ENCODE measurements around the gene P4HA1. TPM values are rescaled to one million over a fixed set of nuclear protein-coding genes. Genes with fewer than 3 reads are reported as not detected.

Gene P4HA1
- polyA plus RNA-seq, 4 donors = 67.5 to 101 (median 82.6) TPM

DNA sequence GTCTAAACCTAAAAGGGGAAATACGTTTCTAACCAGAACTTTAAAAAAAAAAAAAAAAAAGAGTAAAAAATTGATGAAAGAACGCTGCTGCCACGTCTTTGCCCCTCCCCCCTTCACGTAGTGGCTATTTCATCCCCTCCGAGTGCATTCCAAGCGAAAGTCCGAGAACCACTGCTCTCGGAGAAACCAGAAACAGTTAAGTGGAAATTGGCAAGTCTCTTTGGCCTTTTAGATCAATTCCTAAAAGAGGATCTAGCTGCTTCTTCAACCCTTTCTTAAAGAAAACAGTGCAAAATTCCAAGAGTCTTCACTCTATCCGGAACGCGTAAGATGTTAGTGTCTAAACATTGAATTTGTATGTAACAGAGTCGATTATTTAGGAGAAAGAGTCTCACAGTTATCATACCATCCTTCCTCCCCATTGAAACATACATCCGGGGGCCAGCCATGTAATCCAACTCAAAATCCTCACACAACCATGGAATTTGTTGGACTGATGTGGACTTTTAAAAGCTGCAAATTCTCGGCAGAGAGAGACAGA lies 1.1 kb downstream of the P4HA1 start:
- DNase-seq (ENCODE audit: low read depth in 4 of 4, low spot score in 2 of 4) = peak in 3 of 4 donors; percentile 65 to 89 (median 67)

DNA sequence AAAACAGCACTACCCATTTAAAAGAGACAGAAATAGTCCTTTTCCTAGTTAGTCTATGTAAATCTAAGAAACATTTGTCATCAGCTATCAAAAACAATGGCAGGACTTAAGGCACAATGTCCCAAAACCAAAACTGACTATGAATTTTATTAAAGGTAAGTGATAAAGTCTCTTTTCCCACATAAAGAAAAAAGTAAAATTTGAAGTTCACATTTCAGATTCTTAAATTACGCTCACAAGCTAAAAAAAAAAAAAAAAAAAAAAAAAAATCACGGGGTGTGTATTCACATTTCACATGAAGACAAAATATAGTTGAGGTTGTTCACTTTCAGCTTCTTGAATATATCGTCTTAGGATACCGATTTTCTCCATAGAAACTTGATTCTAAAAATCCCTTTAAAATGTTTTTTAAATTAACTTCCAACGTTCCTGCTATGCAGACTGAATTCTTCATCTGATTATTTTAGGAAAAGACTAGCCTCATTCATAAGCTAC lies 1.6 kb downstream of the P4HA1 start:
- peak in 1 of 4 donors; percentile 52 for DNase-seq (ENCODE audit: low read depth in 4 of 4, low spot score in 2 of 4)

DNA sequence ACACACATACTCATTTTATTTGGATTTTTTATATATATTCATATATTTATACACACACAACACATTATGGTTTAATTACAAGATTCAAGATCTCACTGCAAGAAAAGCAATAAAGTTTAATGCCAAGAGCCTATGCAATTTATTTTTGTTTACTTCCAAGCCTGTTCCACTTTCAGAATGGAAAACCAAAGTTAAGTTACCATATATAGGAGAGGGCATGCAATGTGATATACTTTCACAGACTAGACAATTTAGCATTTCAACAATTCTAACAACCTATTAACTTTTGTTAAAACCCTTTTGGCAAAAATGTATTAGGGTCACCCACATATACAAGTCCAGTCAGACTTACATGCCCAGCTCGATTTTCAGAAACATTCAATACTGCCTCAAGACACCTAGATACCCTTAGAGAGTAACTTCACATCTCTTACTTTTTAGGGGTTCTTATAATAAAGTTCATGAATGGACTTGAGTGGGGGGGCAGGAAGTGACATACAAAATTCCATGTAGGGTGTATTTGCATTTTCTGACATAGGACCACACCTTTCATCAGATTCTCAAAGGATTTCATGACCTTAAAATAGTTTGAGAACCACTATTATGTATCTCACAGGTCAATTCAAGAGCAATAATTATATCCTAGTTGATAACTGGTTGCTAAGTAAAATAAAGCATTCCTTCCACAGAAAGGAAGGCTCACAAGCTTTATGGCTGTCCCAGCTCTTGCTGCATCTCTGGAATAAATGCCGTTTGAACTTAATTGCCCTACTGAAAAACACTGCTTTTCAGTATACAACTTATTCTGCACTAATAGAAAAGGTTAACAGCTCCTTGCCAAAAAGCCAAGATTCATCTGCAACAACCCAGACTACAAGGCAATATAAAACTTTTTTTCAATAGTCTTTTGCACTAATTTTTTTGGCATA lies 2.5 kb downstream of the P4HA1 start:
- no peak for DNase-seq (ENCODE audit: low read depth in 4 of 4, low spot score in 2 of 4)

DNA sequence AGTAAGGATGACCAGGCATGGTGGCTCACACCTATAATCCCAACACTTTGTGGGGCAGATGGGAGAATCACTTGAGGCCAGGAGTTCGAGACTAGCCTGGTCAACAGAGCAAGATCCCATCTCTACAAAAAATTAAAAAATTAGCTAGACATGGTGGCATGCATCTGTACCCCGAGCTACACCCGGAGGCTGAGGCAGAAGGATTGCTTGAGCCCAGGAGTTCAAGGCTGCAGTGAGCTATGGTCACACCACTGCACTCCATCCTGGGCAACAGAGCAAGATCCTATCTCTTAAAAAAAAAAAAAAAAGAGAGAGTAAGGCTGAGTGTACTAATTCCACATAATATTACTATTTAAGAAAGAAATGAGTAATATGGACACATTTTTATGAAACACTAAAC lies 3.8 kb downstream of the P4HA1 start:
- DNase-seq (ENCODE audit: low read depth in 4 of 4, low spot score in 2 of 4) = no peak

DNA sequence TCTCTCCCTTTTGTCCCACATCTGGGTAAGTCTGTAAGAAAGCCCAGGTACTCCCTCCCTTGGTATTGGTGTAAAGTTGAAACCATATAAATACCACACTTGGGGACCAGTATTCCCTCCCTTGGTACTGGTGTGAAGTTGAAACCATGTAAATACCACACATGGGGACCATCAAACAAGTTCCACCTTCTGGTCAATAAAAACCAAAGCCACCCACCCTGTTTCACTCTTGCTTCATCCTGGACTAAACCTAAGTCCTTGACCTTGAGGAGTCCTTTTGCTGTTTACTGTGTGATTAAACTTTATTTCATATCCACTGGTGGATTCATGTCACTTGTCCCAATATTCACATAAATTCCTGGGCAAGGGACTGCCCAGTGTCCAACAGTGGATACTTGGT lies 8.4 kb downstream of the P4HA1 start:
- DNase-seq (ENCODE audit: low read depth in 4 of 4, low spot score in 2 of 4) = no peak

DNA sequence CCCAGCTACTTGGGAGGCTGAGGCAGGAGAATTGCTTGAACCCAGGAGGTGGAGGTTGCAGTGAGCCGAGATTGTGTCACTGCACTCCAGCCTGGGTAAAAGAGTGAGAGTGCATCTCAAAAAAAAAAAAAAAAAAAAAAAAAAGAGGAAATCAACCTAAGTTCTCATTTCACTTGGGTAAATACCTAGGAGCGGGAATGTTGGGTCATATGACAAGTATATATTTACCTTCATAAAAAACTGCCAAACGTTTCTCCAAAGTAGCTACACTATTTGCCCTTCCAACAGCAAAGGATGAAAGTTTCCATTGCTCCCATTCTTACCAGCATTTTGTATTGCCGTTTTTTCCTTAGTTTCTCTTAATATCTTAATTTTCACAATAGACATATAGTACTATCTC lies 9.8 kb downstream of the P4HA1 start:
- DNase-seq (ENCODE audit: low read depth in 4 of 4, low spot score in 2 of 4) = no peak

DNA sequence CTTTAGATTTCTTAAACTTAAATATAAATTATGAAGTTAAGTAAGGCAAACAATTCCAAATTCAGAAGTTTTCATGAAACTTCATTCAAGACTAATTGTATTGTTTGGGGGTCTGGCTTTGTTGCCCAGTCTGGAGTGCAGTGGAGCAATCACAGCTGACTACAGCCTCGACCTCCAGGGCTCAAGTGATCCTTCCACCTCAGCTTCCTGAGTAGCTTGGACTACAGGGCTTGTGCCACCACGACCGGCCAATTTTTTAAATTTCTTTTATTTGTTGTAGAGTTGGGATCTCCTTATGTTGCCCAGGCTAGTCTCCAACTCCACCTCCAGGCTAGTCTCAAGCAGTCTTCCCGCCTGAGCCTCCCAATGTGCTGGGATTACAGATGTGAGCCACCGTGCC lies 12.5 kb downstream of the P4HA1 start:
- no peak for DNase-seq (ENCODE audit: low read depth in 4 of 4, low spot score in 2 of 4)

DNA sequence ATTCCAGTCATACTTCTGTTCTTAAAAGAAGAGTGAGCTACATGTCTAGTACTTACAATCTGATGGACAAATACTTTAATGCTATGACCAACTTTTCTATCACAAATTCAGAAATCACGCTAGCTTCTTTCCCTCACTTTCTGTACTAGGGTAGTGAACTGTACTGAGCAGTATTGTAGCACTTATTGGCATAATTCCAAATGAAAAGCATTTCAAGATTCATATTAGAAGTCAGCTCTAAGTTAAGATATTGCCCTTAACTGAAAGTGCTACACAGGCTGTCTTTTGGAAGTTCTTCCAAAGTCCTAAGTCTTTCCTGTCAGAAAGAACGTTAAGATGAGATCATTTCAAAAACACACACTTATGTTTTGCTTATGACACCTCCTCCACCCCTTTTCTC lies 13.4 kb downstream of the P4HA1 start:
- no peak for DNase-seq (ENCODE audit: low read depth in 4 of 4, low spot score in 2 of 4)

DNA sequence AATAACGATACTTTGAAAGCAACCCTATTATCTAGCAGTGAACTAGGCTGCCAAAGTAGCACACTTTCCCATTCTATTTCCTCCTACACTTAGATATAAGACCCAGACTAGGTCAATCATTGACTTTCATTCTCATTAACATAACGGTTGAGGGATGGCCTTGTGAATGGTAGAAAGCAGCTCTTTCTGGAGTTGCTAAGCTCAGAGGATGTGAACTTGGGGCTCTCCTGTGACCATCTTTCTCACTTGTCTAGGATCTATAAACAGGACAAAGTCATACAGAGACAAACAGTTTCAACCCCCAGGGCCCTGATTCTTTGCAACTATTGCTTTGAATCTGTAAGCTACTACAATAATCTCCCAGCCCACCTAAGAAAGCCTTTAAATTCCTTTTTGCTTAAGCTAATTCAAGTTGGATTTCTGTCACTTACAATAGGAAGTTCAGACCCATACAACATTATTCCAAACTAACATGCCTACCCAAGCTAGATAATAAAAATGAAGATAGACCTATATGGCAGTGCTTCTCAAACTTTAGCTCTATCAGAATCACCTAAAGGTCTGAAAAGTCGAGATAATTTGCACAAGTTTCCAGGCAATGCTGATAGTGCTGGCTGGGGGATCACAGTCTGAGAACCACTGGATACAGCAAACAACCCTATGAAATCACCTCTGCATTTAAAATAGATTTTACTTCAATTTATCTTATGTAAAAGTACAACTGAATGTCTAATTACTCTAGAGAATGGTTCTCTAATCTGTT lies 16.7 kb downstream of the P4HA1 start:
- no peak for DNase-seq (ENCODE audit: low read depth in 4 of 4, low spot score in 2 of 4)

DNA sequence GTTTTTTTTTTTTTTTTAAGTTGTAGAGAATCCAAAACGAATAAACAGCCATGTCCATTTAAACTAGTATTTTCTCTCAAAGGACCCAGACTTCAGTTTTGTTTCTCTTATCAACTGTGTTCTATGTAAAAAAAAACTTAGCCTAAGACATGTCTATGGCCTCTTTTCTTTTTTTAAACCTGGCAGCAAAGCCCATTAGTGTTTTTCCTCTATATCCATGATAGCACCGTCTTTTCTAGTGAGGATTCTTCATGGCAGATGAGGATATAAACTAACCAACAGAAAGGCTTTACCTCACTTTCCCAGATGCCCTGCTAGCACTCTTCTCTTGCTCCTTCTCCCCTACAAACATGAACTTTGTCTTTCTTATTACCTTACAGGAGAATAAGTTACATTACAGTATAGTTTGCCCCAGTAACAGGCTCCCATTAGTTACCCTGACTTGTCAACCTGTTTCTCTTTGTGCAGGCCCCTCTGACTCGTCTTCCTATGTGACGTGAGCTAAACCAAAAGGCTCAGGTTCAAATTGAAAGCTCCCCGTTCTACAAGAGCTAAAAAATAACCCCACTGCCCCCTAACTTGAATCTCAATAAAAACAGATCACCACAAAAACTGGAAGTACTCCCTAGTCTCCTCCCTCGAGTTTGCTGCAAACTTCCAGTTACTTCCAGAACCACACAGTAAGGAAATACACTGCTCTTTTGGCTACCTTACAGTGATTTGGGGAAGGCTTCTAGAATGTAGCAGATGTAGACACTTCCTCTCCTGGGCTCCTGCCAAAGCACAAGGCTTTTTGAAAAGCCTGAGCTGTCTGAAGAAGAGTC lies 20.1 kb downstream of the P4HA1 start:
- DNase-seq (ENCODE audit: low read depth in 4 of 4, low spot score in 2 of 4) = no peak

DNA sequence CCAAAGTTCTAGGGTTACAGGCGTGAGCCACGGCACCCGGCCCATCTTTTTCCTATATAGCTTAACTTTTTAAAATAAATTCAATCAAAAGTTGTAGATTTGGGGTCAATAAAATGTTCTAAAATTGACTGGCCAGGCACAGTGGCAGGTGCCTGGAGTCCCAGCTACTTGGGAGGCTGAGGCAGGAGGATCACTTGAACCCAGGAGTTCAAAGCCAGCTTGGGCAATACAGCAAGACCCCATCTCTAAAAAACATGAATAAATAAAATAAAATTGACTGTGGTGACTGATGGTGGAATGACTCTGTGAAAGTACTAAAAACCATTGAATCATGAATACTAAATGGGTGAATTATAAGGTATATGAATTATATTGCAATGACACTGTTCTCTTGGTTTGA lies 20.8 kb downstream of the P4HA1 start:
- no peak for DNase-seq (ENCODE audit: low read depth in 4 of 4, low spot score in 2 of 4)

DNA sequence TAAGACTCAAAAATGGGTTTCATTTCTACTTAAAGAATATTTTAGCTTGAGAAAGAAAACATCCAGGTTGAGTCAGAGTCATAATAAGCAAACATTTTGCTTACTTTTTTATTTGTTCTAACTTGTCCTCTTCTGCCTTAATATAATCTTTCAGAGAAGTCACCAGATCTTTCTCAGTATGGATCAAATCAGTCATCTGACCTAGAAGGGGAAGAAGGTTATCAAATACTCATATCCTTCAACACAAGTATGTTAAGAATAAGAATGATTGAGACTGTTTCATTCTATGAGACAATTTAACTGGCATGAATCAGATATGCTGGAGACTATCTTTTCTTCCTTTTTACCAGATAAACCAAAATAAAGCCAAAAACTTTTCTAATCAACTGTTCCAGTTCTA lies 23.0 kb downstream of the P4HA1 start:
- DNase-seq (ENCODE audit: low read depth in 4 of 4, low spot score in 2 of 4) = no peak

DNA sequence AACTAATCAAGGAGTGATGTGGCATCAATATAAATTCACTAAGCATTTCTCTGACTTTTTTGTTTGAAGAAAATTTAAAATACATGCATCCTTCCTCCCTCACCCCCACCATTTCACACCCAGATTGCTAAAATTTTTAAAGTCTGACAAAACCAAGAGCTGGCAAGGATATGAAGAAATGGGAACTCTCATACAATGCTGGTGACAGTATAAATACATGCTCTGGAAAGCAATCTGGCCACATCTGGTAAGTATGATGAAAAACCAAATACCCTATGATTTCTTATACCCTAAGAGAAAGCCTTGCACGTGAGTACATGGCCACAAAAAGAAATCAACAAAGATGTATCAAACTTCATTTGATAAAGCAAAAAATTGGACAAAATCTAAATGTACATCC lies 31.2 kb downstream of the P4HA1 start:
- no peak for DNase-seq (ENCODE audit: low read depth in 4 of 4, low spot score in 2 of 4)

DNA sequence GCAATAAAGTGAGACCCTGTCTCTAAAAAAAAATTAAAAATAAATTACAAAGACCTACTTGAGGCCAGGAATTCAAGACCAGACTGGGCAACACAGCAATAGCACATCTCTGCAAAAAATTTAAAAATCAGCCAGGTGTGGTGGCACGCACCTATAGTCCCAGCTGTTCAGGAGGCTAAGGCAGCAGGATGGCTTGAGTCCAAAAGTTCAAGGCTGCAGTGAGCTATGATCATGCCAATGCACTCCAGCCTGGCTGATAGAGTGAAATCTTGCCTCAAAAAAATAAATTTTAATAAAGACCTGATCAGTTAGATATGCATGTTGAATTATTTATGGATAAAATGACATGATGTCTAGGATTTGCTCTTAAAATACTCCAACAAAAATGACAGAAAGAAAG lies 34.9 kb downstream of the P4HA1 start:
- DNase-seq (ENCODE audit: low read depth in 4 of 4, low spot score in 2 of 4) = no peak

DNA sequence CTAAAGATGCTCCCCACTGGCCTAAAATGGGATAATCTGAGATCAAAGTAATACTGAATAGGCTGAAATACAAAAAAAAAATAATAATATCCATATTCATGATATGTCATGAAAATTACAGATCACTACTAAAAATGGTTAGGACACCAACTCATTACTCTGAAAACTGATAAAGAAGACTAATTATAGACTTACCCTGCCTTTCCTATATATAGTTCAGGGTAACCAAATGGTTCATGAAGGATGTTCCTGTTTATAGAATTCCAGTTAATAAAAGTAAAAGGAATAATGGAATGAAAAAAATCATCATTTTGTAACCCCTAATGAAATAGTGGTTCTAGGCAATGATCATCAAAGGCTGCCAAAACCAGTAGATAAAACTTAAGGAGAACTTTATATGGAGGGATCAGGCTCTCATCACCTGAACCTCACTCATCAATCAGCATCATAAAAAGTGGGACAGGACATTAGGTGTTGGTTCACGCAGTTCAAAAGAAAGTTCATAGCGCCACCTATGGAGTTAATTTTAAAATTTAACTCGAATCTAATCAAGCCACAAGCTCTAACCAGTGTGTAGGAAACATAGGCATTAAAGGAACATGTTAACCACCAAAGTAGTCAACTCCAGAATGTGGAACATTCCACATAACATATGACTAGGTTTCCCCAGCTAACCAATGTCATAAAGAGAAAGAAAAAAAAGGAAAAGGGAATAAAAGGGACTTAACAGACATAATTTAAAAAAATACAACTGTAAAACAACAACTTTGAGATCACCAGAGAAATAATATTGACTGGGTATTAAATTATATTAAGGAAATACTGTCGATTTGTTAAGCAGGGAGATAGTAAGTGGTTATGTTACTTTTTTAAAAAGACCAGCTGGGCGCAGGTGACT lies 35.7 kb downstream of the P4HA1 start:
- no peak for DNase-seq (ENCODE audit: low read depth in 4 of 4, low spot score in 2 of 4)

DNA sequence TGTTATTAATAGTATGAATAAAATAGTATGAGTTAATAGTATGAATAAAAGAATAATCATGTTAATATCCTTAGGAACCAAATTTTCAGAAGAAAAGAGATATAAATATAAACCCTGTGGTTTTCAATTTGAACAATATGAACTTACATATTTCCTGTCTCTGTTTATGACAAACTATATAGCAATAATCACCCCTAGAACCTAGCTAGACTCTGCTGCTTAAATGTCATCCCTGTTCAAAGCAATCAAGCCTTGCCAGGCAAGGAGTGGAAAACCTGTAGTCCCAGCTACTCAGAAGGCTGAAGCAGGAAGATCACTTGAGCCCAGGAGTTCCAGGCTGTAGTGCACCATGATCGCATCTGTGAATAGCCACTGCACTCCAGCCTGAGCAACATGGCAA lies 36.5 kb downstream of the P4HA1 start:
- DNase-seq (ENCODE audit: low read depth in 4 of 4, low spot score in 2 of 4) = no peak

DNA sequence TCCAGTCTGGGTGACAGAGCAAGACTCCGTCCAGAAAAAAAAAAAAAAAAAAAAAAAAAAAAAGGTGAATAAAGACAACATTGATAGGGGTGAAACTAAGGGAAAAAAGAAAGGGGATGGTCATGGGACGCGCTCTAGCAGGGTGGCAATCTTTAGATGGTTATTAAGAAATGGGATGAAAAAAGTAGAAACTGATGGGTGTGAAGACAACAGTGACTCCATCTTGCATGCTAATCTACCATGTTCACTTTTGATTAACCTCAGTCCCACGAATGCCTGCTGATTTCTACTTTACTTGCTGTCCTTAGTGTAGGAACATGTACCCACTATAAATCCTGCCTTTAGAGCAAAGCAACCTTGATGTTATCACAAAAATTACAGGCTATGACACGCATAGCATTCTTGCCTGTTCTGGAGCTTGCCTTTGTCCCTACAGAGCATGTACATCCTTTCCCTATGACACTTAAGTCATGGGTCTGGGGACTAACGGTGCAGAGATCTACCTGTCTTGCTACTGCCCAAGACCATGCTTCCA lies 38.5 kb downstream of the P4HA1 start:
- no peak for DNase-seq (ENCODE audit: low read depth in 4 of 4, low spot score in 2 of 4)

DNA sequence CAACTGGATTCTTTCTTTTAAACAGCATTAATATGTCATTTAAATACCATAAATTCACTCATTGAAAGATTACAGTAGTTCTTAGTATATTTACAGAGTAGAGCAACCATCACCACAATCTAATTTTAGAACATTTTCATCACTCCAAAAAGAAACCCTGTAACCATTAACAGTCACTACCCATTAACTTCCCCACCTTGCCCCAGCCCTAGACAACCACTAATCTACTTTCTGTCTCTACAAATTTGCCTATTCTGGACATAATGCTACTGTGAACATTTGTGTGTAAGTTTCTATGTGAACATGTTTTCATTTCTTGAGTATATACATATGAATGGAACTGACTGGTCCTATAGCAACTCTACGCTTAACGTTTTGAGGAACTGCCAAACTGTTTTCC lies 42.4 kb downstream of the P4HA1 start:
- no peak for DNase-seq (ENCODE audit: low read depth in 4 of 4, low spot score in 2 of 4)

DNA sequence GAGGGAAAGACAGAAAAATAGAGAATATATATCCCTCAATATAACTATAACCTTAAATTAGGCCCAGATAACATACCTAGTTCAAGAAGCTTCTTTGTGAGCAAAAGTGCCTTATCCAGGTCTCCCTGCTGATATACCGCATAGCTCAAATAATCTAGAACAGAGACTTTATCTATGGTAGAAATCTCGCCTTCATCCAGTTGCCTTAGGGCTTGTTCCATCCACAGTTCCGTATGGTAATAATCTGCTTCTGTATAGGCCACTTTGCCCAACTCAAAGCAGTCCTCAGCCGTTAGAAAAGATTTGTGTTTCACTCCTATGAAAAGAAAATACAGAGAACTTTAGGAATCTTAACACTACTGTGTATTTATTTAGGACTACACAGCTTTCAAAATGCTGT lies 43.4 kb downstream of the P4HA1 start:
- DNase-seq (ENCODE audit: low read depth in 4 of 4, low spot score in 2 of 4) = no peak
